GM23248 (cell line): ENCODE data around the gene PTPRD.

Source experiments
- EZH2 ChIP-seq: fragments of 200-600 bp; sonication (generic); IDR thresholded peaks from 2 replicates; pipeline ENCODE4 v1.6.1; 2018; ENCODE audit warnings: antibody characterized with exemption, mild to moderate bottlenecking; ENCODE audit not compliant: insufficient read depth, poor library complexity, severe bottlenecking
- EZH2phosphoT487 ChIP-seq: fragments of 200-600 bp; sonication (generic); IDR thresholded peaks from 2 replicates; pipeline ENCODE4 v1.6.1; 2018; ENCODE audit warnings: antibody characterized with exemption, moderate library complexity, mild to moderate bottlenecking, low read depth; ENCODE audit not compliant: insufficient read depth

DNA sequence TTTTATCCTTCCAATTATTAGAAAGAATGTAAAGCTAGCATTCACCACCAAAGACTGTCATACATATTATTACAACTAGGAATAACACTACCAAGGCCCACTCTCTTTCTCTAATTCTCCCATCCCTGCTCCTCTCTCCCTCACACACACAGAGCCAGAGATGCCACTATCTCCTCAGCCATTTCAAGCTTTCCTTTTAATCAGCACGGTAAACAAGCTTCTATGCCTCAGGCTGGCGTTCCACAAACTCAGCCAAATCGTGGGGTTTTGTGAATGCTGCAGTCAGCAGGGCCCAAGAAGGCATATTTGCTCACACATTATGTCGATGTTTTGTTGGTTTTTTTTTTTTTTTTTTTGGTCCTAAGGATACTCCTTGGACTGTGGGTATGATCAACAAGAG lies 1833.3 kb downstream of the PTPRD start:
- TF ChIP-seq EZH2 (no peak), EZH2phosphoT487 (no peak)
